SU-DHL-6 (cell line): ENCODE measurements around the gene TSPAN6.

ENCODE experiments used
- H2AFZ ChIP-seq: fragments of 200-600 bp; sonication (generic); 2 replicates; pipeline ENCODE4 v1.6.1; 2014; ENCODE audit warnings: low read depth, mild to moderate bottlenecking, moderate library complexity, mixed read lengths, antibody characterized with exemption, low read length; ENCODE audit not compliant: severe bottlenecking
- H3F3A ChIP-seq: fragments of 200-600 bp; shearing (Covaris generic); 2 replicates; pipeline ENCODE4 v1.6.0; 2016; ENCODE audit warnings: antibody characterized with exemption, mild to moderate bottlenecking; ENCODE audit not compliant: insufficient read depth
- H3K27ac ChIP-seq: fragments of 200-600 bp; sonication (generic); 2 replicates; pipeline ENCODE4 v1.5.1; 2016; ENCODE audit warnings: low read depth, mild to moderate bottlenecking, low read length, moderate library complexity, mixed read lengths
- H3K27me3 ChIP-seq: fragments of 200-600 bp; sonication (generic), shearing (Covaris generic); 2 replicates; pipeline ENCODE4 v1.6.0; 2014; ENCODE audit warnings: mild to moderate bottlenecking, low read length
- H3K36me3 ChIP-seq: fragments of 200-600 bp; sonication (generic); 2 replicates; pipeline ENCODE4 v1.6.1; 2014; ENCODE audit warnings: mild to moderate bottlenecking, low read length, mixed read lengths
- H3K4me2 ChIP-seq: fragments of 300-600, 200-600 bp; shearing (Covaris generic), sonication (generic); 2 replicates; pipeline ENCODE4 v1.6.0; 2014; ENCODE audit warnings: low read length, low read depth, mild to moderate bottlenecking; ENCODE audit not compliant: poor library complexity, severe bottlenecking
- H3K4me3 ChIP-seq: fragments of 200-600 bp; sonication (generic); 2 replicates; pipeline ENCODE4 v1.5.1; 2014; ENCODE audit warnings: antibody characterized with exemption, low read length, mild to moderate bottlenecking, mixed read lengths; ENCODE audit not compliant: insufficient read depth, poor library complexity, severe bottlenecking
- H3K79me2 ChIP-seq: fragments of 200-600 bp; sonication (generic); 2 replicates; pipeline ENCODE4 v1.6.1; 2014; ENCODE audit warnings: mild to moderate bottlenecking, low read length, moderate library complexity; ENCODE audit not compliant: insufficient read depth
- H3K9ac ChIP-seq: fragments of 200-600 bp; sonication (generic); 2 replicates; pipeline ENCODE4 v1.7.0; 2014; ENCODE audit warnings: mild to moderate bottlenecking, low read length
- H3K9me2 ChIP-seq: fragments of 200-600 bp; sonication (generic); replicated peaks from 2 replicates; pipeline ENCODE4 v1.6.1; 2014; ENCODE audit warnings: low read length; ENCODE audit not compliant: insufficient read depth
- H3K9me3 ChIP-seq: fragments of 200-600 bp; sonication (generic); 2 replicates; pipeline ENCODE4 v1.6.1; 2014; ENCODE audit warnings: low read length, mixed read lengths; ENCODE audit not compliant: insufficient read depth
- H4K20me1 ChIP-seq: fragments of 200-600 bp; sonication (generic); 2 replicates; pipeline ENCODE4 v1.6.1; 2014; ENCODE audit warnings: low read depth, mild to moderate bottlenecking, antibody characterized with exemption, low read length, moderate library complexity, mixed read lengths
- CTCF ChIP-seq: fragments of 200-600 bp; sonication (generic); IDR thresholded peaks from one replicate; pipeline ENCODE4 v1.5.1; 2017; ENCODE audit warnings: antibody characterized with exemption, mild to moderate bottlenecking, low read length, moderate library complexity; ENCODE audit not compliant: insufficient read depth, poor library complexity, severe bottlenecking
- EZH2phosphoT487 ChIP-seq: fragments of 200-600 bp; sonication (generic), shearing (Covaris generic); conservative IDR thresholded peaks from 2 replicates; pipeline ENCODE4 v1.6.1; 2018; ENCODE audit warnings: mild to moderate bottlenecking, antibody characterized with exemption, low read length, moderate library complexity, mixed read lengths

Gene TSPAN6

GRCh38 chrX:100645106-100645505, 8.5 kb upstream of the TSPAN6 start:
- no peak overlapping the region for H2AFZ ChIP-seq

DNA sequence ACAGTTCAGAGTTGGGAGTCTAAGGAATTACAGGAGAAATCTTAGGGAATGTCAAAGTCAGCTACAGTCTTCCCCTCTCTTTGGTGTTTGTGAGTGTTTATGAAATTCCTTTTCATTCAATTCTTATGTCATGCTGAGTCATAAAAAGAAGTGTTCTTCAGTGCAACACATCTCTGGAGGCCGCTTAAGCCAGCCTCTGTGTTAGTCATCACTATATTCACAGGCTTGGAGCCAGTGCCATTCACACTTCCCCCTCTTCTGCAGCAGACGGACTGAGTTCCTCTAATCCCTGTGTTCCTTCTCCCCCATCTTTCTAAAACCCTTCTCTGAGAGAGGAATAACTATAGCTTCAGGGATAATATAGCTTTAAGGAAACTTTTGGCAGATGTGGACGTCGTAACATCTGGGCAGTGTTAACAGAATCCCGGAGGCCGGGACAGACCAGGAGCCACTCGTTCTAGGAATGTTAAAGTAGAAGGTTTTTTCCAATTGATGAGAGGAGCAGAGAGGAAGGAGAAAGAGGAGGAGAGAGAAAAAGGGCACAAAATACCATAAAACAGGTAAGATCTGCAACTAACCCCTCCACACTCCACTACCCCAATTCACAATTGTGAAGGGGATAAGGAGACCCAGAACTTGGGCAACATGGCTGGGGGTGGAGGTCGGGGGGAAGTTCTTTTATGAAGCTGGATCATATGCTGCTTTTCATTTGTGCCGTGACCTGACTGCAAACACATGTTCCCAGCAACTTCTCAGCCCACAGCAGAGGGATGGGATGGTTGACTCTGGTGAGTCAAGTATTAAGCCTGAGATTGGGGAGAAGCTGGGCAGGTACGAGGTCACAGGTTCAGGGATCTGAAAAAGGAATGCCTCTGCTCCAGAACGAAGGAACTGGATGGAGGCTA, 7.6 kb upstream of the TSPAN6 start, which contains the start of gene SRPX2:
Gene SRPX2, plus strand, starts transcription at position 244 of the 905 bp plus-strand sequence. CDS start 2,124 bp downstream, outside the sequence.
- TF ChIP-seq EZH2phosphoT487 = no peak
- TF ChIP-seq CTCF = no peak
- Histone ChIP-seq H4K20me1 (no peaks in the 10 kb centered on the region), H3K4me3 (no peak within 1 kb of the TSS), H3K27ac (no peak within 1 kb of the TSS), H3K9ac (no peak within 1 kb of the TSS), H3K79me2 (no peaks in the 10 kb centered on the region), H3K27me3 (no peaks in the 10 kb centered on the region), H3K36me3 (no peaks in the 10 kb centered on the region), H3K4me2 (no peak within 1 kb of the TSS), H3K9me3 (no peaks in the 10 kb centered on the region), H2AFZ (no peak within 1 kb of the TSS), H3K9me2 (no peaks in the 10 kb centered on the region), H3F3A (no peaks in the 10 kb centered on the region)

More at GRCh38 chrX:100645106-100645505, 8.5 kb upstream of the TSPAN6 start:
- H3K9me2 ChIP-seq = no peaks in the 10 kb centered on the region
- no peaks in the 10 kb centered on the region for H3K36me3 ChIP-seq
- no peak overlapping the region for H3K27ac ChIP-seq
- H3K4me3 ChIP-seq = no peak overlapping the region
- no peaks in the 10 kb centered on the region for H3K27me3 ChIP-seq
- no peaks in the 10 kb centered on the region for H3F3A ChIP-seq
- no peak overlapping the region for H3K4me2 ChIP-seq
- H3K79me2 ChIP-seq = no peaks in the 10 kb centered on the region
- no peaks in the 10 kb centered on the region for H4K20me1 ChIP-seq
- H3K9ac ChIP-seq = no peak overlapping the region
- no peak for TF ChIP-seq EZH2phosphoT487
- no peak for TF ChIP-seq CTCF
- no peaks in the 10 kb centered on the region for H3K9me3 ChIP-seq

GRCh38 chrX:100643212-100643611, 6.6 kb upstream of the TSPAN6 start:
- Histone ChIP-seq H3K9me2 (no peaks in the 10 kb centered on the region), H3K9me3 (no peaks in the 10 kb centered on the region), H3K36me3 (no peaks in the 10 kb centered on the region), H3K4me3 (no peak overlapping the region), H3K27ac (no peak overlapping the region), H4K20me1 (no peaks in the 10 kb centered on the region), H3K79me2 (no peaks in the 10 kb centered on the region), H3K4me2 (no peak overlapping the region), H3F3A (no peaks in the 10 kb centered on the region), H3K9ac (no peak overlapping the region), H2AFZ (no peak overlapping the region), H3K27me3 (no peaks in the 10 kb centered on the region)
- TF ChIP-seq CTCF = no peak
- TF ChIP-seq EZH2phosphoT487 = no peak
